ENCODE data around the gene TAP1. TPM values are rescaled to one million over a fixed set of nuclear protein-coding genes. Genes with fewer than 3 reads are reported as not detected.

The TAP1 gene
- total RNA-seq, 2 experiments from 2014 or later = 210 to 211 TPM

GRCh38 chr6:32852018-32852843 lies 1.3 kb downstream of the TAP1 start:
- CTCF ChIA-PET = interaction anchor here (2.6 to 12.3 kb wide), 6 partner anchors 10 to 120 kb away, joined by 17 to 400 read pairs (median 34); partner anchors contain the start of genes PSMB8 and TAP2
- peak; percentile 62 for DNase-seq
- intact Hi-C loops (cut with micrococcal nuclease) = loop anchor here (2.0 kb wide), 1 partner anchor 15 kb away; no protein-coding TSS in a partner anchor
- H3K27ac Mint-ChIP-seq = peak overlapping the region; percentile 98
- POLR2A ChIA-PET = interaction anchor here (1.1 to 8.1 kb wide), 9 partner anchors 10 to 1311 kb away, joined by 3 to 458 read pairs (median 7); partner anchors contain the start of genes BRD2, DDX39B, PSMB8 and RPS18
- H3K27me3 Mint-ChIP-seq = no peaks in the 10 kb centered on the region
- H3K4me3 Mint-ChIP-seq = peak overlapping the region; percentile 94
- no peak for ATAC-seq
- peaks cover 53% of the 10 kb centered on the region for H3K4me1 Mint-ChIP-seq (ENCODE audit: low read depth)
- peaks cover 79% of the 10 kb centered on the region for H3K36me3 Mint-ChIP-seq (ENCODE audit: low read depth)
- no peak for TF ChIP-seq CTCF (IDR thresholded peaks at IDR 0.05)
- no peaks in the 10 kb centered on the region for H3K9me3 Mint-ChIP-seq

GRCh38 chr6:32851025-32851424 lies 2.5 kb downstream of the TAP1 start:
- Mint-ChIP-seq H3K27ac (peak overlapping the region; percentile 98), H3K27me3 (no peaks in the 10 kb centered on the region), H3K36me3 (ENCODE audit: low read depth) (peaks cover 82% of the 10 kb centered on the region), H3K9me3 (no peaks in the 10 kb centered on the region), H3K4me3 (peak overlapping the region; percentile 94), H3K4me1 (ENCODE audit: low read depth) (peaks cover 54% of the 10 kb centered on the region)
- ChIA-PET CTCF (interaction anchor here (1.3 to 3.4 kb wide), 4 partner anchors 12 to 133 kb away, joined by 4 to 44 read pairs (median 10); partner anchors contain the start of gene TAP2), POLR2A (interaction anchor here (0.7 to 3.8 kb wide), 8 partner anchors 11 to 420 kb away, joined by 3 to 82 read pairs (median 6); partner anchors contain the start of genes BRD2, RPS18, TAP2 and VPS52)
- intact Hi-C loops (cut with micrococcal nuclease) = no loop called here
- ATAC-seq (no peak), DNase-seq (no peak)
- no peak for TF ChIP-seq CTCF (IDR thresholded peaks at IDR 0.05)

- no peak for DNase-seq
- ChIA-PET CTCF (interaction anchor here (3.0 to 3.4 kb wide), 2 partner anchors 10 to 19 kb away, joined by 17 to 44 read pairs; partner anchors contain the start of gene TAP2), POLR2A (interaction anchor here (0.6 to 3.8 kb wide), 5 partner anchors 9 to 132 kb away, joined by 3 to 82 read pairs (median 3); partner anchors contain the start of gene TAP2)
- intact Hi-C loops (cut with micrococcal nuclease) = no loop called here
- H3K27ac Mint-ChIP-seq = peak overlapping the region; percentile 99
- peaks cover 85% of the 10 kb centered on the region for H3K36me3 Mint-ChIP-seq (ENCODE audit: low read depth)
- peaks cover 49% of the 10 kb centered on the region for H3K4me1 Mint-ChIP-seq (ENCODE audit: low read depth)
- H3K9me3 Mint-ChIP-seq = no peaks in the 10 kb centered on the region
- H3K4me3 Mint-ChIP-seq = peak overlapping the region; percentile 97
- no peak for ATAC-seq
- TF ChIP-seq CTCF (IDR thresholded peaks at IDR 0.05) = no peak
- H3K27me3 Mint-ChIP-seq = no peaks in the 10 kb centered on the region
Observed at GRCh38 chr6:32849126-32849525, 4.4 kb downstream of the TAP1 start.

- Mint-ChIP-seq H3K27ac (peak overlapping the region; percentile 99), H3K36me3 (ENCODE audit: low read depth) (peaks cover 95% of the 10 kb centered on the region), H3K9me3 (no peaks in the 10 kb centered on the region), H3K27me3 (no peaks in the 10 kb centered on the region), H3K4me3 (peak overlapping the region; percentile 97), H3K4me1 (ENCODE audit: low read depth) (peaks cover 49% of the 10 kb centered on the region)
- no peak for DNase-seq
- ChIA-PET CTCF (interaction anchor here (0.5 to 1.7 kb wide), 2 partner anchors 8 to 9 kb away, joined by 4 to 5 read pairs; partner anchors contain the start of gene TAP2), POLR2A (interaction anchor here (1.0 to 5.1 kb wide), 3 partner anchors 9 to 1307 kb away, joined by 3 to 135 read pairs (median 6); partner anchors contain the start of genes BRD2 and TAP2)
- ATAC-seq = no peak
- intact Hi-C loops (cut with micrococcal nuclease) = no loop called here
- TF ChIP-seq CTCF (IDR thresholded peaks at IDR 0.05) = peak; percentile 13
Observed at GRCh38 chr6:32847795-32848194, 5.7 kb downstream of the TAP1 start.

All from activated CD8-positive, alpha-beta T cell treated with anti-CD3 and anti-CD28 coated beads for 36 hours (primary cell).